ENCODE data around the gene TMEM143.
"Not testable (repeated sequence)": the region's sequence is repeated elsewhere in the genome, so short reads cannot be mapped to it uniquely, and the experiment has no call there.

TMEM143 gene
- long read RNA-seq, donor 1, partial matches to known transcripts = 0 of 2 reads
- long read RNA-seq, donor 1, other reads (novel, unspliced or antisense) = 0 of 2 reads
- long read RNA-seq, donor 2, partial matches to known transcripts = 0 of 2 reads
- long read RNA-seq, donor 2, other reads (novel, unspliced or antisense) = 0 of 2 reads
- long read RNA-seq, donor 3 = 0 reads
- long read RNA-seq, donor 4, partial matches to known transcripts = 0 of 1 reads
- long read RNA-seq, donor 4, other reads (novel, unspliced or antisense) = 0 of 1 reads
- long read RNA-seq, donor 5, partial matches to known transcripts = 0 of 4 reads
- long read RNA-seq, donor 5, other reads (novel, unspliced or antisense) = 0 of 4 reads
- long read RNA-seq, donor 6, partial matches to known transcripts = 10 of 11 reads
- long read RNA-seq, donor 6, other reads (novel, unspliced or antisense) = 0 of 11 reads
- long read RNA-seq, donor 7, partial matches to known transcripts = 5 of 9 reads
- long read RNA-seq, donor 7, other reads (novel, unspliced or antisense) = 0 of 9 reads
- long read RNA-seq, donor 8, partial matches to known transcripts = 0 of 3 reads
- long read RNA-seq, donor 8, other reads (novel, unspliced or antisense) = 0 of 3 reads

DNA sequence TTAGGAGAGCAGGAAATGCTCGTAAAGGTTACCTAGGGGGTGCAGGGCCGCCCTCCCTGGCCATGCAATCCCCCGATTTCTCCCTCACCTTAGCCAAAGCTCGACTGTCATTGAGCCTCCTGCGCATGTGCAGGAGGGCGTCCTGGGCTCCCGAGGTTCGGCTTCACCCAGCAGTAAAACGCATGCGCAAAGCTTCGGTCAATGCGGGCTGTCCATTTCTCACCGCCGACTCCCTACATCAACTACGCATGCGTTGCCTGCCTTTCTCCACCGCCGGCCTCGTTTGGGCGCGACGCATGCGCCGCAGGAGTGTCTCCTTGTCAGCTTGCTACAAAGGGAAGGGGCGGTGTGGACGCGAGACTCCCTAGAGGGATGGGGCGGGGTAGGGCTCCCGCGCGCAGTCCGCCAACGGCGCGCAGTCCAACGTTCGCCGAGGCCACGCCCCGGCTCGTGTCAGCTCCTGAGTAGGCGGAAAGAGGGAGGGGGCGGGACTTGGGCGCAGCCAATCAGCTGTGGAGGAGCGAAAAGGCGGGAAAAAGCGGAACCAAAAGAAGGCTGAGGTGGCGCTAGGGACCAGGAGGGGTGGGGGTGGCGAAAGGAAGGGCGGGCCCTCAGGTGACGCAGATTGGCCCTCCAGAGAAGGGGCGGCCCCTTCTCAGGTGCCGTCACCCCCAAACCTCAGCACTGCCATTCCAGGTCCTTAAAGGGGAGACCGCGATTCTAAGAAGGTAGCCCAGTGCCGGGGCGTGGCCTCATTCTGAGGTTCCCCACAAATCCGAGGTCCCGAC is at the start of gene TMEM143, which contains the start of gene SYNGR4:
Gene TMEM143 (minus strand): TSS at position 131 of the 788 bp plus-strand sequence. CDS start 20 bp downstream, at position 111.
Gene SYNGR4 (plus strand): TSS at position 558 of the 788 bp plus-strand sequence. CDS start 1,476 bp downstream, outside the sequence.
- peak; percentile 94 for DNase-seq

DNA sequence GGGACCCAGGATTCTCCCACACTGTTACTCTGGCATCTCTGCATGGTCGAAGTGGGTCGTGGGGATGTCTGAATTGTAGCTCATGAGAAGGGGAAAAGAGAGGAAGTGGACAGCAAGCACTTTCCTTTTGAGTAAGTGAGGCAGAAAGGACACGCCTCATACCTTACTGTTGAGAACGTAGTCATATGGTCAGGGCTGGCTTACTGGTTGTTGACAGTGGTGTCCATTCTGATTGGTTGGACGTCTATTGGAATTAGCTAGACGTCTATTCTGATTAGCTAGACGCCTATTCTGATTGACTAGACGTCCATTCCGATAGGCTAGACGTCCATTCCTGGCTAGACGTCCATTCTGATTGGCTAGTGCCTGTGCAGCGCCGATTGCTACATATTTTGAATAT is 42.1 kb upstream of the TMEM143 start:
- no peak for DNase-seq

DNA sequence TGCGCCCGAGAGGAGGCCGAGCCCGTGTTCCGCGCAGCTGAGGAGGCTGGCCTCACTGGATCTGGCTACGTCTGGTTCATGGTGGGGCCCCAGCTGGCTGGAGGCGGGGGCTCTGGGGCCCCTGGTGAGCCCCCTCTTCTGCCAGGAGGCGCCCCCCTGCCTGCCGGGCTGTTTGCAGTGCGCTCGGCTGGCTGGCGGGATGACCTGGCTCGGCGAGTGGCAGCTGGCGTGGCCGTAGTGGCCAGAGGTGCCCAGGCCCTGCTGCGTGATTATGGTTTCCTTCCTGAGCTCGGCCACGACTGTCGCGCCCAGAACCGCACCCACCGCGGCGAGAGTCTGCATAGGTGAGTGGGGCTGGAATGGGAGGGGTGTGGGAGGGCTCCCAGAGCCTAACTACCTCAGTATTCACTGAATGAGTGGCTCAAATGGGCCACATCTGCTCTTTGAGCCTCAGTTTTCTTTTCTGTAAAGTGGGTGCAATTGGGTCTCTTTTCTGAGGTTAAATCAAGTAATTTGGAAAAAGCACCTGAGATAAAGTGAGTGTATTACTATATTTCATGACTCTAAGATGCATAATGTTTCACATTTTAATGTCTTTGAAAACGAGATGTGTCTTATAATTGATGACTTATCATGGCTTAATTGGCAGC is 41.4 kb upstream of the TMEM143 start:
- no peak for DNase-seq

DNA sequence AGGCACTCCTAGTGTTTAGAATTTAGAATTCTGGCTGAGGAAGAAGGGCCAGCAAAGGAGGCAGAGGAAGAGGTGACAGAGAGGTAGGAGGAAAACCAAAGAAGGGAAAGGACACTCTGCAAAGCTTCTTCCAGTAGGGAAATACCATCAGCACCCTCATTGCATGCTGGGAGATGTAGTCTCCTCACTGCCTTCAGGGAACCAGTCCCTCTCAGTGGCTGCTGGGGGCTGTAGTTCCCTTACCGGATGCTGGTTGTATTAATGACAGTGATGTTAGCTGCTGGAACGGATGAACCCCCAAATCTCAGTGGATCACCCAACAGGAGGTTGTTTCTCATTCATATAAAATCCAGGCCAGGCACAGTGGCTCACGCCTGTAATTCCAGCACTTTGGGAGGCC is 39.9 kb upstream of the TMEM143 start:
- DNase-seq = no peak

DNA sequence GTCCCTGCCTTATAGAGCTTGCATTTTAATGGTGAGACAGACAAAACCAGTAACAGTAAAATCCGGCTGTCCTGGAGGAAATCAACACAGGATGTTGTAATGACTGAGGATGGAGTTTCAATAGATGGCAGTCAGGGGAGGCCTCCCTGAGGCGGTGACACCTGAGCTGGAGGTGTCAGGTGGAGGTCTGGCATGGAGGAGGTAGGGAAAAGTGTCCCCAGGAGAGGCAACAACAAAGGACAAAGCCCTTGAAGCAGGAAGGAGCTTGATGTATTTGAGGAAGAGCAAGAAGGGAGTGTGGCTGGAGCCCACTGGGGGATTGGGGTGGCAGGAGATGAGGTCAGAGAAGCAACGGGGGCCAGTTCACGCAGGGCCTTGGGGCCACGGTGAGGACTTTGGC is 37.5 kb upstream of the TMEM143 start:
- no peak for DNase-seq

DNA sequence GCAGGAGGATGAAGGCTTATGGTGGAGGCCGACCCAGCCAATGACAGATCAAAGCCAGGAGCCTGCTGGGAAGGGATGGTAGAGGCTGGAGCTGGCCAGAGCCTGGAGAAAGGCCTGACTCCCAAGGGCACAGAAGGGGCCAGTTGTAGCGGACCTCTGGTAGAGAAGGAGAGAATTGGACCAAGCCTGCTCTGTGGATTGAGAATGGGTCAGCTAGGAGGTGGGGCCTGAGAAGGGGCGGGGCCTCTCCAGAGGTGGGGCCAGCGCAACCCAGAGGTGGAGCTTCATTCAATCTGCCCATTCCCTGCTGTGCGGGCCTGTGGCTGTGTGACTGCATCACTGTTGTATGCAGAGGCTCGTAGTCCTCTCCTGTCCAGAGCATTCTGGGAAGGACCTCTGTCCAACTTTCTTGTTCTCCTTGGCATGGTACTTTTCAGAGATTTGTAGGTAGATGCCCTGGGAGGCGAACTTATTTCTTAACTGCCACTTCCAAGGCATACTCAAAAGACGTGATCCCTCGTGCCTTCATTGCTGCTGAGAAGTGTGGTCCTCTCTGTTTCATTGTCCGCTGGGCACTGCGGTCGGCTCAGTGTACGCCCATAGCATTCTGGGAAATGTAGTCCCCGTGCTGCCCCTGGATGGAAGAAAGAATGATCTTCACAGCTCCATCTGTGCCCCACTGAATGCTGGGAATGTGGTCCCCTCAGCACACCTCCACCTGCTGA is 36.4 kb upstream of the TMEM143 start:
- peak; percentile 52 for DNase-seq

DNA sequence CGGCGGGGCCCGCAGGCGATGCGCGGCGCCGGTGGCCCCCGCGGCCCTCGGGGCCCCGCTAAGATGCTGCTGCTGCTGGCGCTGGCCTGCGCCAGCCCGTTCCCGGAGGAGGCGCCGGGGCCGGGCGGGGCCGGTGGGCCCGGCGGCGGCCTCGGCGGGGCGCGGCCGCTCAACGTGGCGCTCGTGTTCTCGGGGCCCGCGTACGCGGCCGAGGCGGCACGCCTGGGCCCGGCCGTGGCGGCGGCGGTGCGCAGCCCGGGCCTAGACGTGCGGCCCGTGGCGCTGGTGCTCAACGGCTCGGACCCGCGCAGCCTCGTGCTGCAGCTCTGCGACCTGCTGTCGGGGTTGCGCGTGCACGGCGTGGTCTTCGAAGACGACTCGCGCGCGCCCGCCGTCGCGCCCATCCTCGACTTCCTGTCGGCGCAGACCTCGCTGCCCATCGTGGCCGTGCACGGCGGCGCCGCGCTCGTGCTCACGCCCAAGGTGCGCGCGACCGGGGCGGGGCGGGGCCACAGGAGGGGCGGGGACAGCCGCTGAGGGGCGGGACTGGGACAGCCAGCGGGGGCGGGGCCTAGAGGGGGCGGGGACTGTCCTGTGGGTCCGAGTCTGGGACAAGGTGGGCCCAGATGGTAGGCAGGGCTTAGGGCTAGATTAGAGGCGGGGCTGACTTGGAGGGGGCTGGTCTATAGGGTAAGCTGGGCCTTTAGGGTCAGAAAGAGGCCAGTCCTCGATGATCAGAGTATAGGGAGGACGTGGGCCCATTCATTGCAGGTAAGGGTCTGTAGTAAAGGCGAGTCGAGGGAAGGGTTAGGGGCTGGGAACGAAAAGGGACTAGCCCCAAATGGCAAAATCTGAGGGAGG is 34.9 kb upstream of the TMEM143 start:
- peak; percentile 69 for DNase-seq

DNA sequence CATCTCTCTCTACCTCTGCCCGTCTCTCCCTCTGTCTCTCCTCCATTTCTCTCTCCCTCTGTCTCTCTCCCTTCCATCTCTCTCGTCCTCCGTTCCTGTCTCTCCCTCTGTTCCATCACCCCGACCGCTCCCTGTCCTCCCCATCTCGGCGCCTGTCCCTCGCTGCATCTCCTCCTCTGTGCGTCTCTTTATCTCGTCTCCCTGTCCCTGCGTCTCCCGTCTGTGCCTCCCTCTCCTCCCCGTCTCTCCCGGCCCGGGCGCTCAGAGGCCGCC is 34.3 kb upstream of the TMEM143 start:
- DNase-seq = peak; percentile 47

DNA sequence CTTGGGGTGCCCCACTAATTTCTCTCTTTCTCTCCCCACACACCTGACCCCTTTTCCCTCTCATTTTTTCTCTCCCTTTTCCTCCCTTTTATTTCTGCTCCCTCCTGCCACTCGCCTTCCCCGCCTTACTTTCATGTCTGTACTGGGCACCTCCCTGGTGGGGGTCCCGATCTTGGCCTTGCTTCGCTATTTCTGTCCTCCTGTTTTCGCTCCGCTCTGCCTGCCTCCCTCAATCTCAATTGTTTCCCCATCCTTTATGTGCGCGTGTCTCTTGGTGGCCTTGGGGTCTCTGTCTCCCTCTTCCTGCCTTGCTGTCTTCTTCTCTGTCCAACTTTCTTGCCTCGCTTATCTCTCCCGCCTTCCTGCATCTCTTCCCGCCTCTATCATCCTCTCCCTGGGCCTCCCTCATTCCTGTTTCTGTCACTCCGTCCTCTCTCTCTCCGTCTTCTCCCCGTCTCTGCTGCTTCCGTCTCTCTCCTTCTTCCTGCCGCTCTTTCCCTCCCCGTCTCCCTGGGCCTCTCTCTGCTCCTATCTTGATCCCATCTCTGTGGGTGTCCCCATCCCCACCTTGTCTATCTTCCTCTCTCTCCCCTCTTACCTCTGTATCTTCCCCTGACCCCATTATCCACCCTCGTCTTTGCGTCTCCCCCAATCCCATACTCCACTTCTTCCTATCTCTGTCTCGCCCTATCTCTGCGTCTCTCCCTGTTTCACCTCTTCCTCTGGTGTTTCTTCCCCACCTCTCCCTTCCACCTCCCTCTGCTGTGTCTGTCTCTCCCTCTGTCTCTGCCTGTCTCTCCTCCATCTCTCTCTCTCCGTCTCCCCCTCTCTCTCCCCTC is 33.7 kb upstream of the TMEM143 start:
- DNase-seq = no peak

DNA sequence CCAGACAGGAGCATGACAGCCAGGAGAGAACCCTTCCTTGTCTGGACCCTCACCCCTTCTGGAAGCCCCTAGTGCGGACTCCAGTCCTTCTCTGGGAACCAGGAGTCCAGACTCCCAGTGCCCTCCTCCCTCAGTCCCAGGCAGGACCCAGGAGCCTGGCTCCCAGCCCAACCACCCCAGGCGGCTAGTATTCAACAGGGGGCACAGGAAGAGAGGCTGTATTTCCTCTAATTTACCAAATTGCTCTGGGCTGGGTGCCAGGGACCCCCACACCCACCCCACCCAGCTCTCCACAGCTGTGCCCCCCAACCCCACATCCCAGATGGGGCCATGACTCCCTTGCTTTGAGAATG is 33.1 kb upstream of the TMEM143 start:
- no peak for DNase-seq

DNA sequence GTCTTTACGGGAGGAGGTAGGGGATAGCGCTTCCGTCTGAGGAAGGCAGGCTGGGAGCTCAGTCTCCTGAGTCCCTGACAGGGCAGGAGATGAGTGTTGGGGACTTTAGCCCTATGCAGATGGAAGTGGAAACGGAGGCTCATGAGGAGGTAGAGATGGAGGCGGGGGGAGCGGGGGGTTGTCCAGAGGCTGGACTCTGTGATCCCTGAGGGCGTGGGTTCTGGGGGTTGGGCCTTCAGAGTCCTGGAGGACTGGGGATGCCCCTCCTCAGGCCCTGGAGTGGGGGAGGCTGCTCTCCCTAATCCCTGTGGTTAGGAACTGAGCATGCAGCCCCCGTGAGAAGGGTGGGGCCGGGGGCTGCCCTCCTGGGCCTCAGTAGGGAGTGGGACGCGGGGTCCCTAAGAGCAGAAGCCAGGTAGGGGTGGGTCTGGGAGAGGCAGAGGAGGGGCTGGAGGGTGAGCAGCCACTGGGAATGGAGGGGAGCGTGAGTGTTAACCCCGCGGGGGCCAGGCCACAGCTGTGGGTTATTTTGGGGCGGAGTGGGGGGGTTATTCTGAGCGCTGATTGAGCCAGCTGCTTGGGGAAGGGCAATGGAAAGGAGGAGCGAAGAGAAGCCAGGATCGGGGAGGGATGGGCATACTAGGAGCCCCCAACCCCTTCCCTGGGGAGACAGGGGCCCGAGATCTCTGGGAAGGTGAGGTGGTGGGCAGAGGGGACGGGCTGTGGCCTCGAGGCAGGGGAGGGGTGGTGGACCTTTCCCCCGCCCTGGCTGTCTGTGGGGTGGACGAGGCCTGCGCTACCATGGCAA is 32.5 kb upstream of the TMEM143 start:
- DNase-seq = no peak

DNA sequence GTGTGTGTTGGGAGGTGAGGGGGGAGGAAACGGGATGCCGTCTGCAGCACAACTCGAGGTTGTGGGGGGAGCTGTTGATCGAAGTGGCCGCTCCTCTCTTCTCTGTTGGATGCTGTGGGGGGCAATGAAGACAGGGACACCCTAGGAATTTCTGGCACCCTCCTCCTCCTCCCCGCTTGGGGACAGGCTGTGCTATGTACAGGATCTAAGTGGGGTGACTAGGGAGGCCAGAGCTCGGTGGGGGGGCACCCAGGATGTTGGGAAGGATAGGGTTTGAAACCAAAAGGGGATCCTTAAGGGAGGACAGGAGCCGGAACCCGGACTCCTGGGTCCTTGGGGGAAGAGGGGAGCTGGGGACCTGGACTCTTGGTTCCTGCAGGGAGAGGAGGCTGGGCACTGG is 31.8 kb upstream of the TMEM143 start:
- no peak for DNase-seq

DNA sequence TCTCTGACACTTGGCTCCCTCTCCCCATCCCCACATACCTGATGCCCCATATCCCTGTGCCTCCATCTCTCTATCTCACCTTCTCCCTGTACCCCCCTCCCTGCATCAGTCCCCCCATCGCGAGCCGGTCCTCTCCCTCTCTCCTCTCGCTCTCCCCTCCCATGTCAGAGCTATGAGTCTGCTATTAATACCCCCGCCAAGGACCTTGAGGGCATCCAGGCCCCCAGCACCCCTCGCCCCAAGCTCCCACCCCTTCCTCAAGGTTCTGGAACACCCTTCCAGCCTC is 31.4 kb upstream of the TMEM143 start:
- no peak for DNase-seq

DNA sequence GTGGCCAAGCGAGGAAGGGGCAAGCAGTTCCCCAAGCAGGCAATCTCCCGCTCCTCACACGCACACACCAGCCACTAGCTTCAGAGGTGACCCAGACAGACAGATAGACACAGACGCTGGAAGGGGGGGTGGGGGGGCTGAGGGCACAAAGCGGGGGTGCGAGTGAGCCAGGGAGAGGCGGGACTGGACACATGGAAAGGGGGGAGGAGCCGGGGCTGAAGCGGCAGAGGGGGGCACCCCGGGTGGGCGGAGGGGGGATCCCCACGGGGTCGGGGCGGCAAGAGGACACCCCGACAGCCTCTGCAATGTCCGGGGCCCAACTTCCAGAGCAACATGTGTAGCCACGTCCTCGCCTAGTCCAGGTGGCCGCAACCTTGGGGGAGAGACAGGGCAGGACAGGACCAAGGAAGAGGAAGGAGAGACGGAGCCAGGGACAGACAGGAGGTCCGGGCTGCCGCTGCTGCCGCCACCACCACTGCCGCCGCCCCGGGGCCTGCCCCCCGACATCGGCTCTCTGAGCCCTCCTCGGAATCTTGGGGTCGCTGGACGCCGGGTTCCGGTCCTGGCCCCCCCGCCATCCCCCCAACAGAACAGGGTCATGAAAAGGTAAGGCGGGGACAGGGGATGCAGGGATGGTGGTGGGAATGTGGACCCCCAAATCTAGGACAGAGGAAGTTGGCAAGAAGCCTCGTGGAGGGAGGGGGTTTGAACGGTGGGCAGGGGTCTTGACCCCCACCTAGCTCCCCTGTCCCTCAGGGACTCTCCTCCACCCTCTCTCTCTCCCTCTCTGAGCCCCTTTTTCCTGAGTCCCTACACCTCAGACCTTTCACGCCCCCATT is 30.8 kb upstream of the TMEM143 start:
- no peak for DNase-seq

DNA sequence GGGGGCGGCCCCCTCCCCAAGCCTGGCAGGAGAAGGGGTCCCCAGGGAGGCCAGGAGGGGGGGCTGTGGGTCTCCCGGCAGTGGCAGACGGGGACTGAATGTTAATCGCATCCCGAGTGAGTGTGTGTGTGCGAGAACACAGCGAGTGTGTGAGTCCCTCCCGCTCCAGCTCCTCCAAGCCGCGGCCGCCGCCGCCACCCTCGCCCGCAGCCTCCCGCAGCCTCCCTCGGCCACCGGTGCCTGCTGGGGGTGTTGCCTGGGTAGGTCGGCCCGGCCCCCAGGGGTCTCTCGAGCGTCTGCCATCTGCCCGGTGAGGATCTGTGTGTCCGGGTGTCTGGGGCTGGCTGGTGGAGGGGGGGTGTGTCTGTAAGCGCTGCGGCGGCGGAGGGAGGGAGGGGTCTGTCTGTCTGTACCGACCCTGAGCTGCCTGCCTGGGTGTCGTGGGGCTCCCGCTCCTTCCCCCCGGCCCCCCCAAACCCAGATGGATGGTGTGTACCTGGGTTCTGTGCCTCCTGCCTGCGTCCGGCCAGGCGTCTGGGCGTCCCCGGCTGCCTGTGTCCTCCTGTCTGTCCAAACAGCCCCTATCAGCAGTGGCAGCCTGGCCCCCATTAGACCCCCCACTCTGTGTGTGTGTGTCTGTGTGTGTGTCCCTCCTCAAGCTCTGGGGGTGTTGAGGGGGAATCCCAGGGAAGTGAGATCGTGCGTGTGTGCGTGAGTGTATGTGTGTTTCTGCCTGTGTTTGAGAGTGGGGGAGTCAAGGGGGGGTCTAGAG is 30.0 kb upstream of the TMEM143 start, which contains the start of gene GRIN2D:
Gene GRIN2D (plus strand): TSS at position 110 of the 772 bp plus-strand sequence. CDS start 4,725 bp downstream, outside the sequence.
- DNase-seq = peak; percentile 69

DNA sequence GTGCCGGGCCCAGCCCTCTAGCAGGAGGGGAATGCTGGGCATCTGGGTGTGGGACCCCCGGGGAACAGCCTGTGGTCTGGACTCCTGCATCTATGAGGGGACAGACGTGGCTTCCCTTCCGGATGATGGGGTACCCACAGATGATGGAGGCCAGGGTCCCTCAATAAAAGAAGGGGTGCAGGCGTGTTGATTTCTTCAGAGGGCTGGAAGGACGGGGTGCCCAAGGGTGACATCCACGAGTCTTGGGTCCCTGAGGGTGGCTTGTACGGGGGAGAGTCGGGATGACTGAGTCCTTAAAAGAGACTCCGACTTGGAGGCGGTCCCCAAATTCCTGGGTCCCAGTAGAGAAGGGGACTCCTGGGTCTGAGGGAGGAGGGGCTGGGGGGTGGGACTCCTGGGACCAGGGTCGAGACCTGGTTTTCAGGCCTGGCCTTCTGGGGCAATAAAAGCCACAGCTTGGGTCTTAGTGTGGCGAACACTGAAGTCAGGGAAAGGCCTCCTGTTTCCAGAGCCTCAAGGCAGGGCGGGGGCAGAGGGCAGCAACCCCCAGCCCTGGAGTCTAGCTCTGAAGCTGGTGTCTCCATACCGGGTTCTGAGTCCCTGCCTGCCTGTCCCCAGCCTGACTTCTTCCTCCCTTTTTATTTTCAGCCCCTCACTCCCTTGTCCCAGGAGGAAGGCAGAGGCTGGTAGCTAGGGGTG is 29.3 kb upstream of the TMEM143 start:
- no peak for DNase-seq

DNA sequence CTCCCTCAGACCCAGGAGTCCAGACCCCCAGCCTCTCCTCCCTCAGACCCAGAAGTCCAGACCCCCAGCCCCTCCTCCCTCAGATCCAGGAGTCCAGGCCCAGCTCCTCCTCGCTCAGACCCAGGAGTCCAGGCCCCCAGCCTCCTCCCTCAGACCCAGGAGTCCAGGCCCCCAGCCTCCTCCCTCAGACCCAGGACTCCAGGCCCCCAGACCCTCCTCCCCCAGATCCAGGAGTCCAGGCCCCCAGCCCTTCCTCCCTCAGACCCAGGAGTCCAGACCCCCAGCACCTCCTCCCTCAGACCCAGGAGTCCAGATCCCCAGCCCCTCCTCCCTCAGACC is 28.2 kb upstream of the TMEM143 start:
- DNase-seq = not testable (repeated sequence)
